HepG2 (cell line): ENCODE results near the gene TAF1C. TPM values are rescaled to one million over a fixed set of nuclear protein-coding genes. Genes with fewer than 3 reads are reported as not detected.

Experiments used
- ATAC-seq: fragments of 200-7000 bp; cut with Tn5 transposase; 3 replicates; pipeline ENCODE4 v1.9.1; 2020; ENCODE audit warnings: mild to moderate bottlenecking, moderate library complexity
- BruUV-seq: library from RNA; stranded (reverse); fragments of 400-500 nt; replicated peaks from 2 replicates; lab custom pipeline; 2021; lab: Mats Ljungman, UMichigan
- CTCF ChIA-PET: fragments of 300-600 bp; formaldehyde crosslinking; extraction: SDS; loops from one replicate; lab custom pipeline; 2021; ENCODE audit warnings: low total read pairs, inconsistent platforms, low intra/inter-chr PET ratio; lab: Yijun Ruan, JAX
- POLR2A ChIA-PET: fragments of 350-600 bp; sonication (Branson Sonifier 250); formaldehyde crosslinking; loops from one replicate; lab custom pipeline; 2020; ENCODE audit warnings: antibody characterized with exemption, inconsistent platforms; lab: Yijun Ruan, JAX
- DNase-seq: peaks from one replicate; pipeline ENCODE4 v3.0.0-alpha.2; 2015; ENCODE audit warnings: low spot score
- FAIRE-seq: peaks from 3 replicates; lab custom pipeline; 2011; peaks lifted over from hg19 to GRCh38; lab: Jason Lieb, UNC
- H2AFZ ChIP-seq: one replicate; pipeline ENCODE4 v1.6.1; 2011; ENCODE audit warnings: low read length, inconsistent platforms
- H3K27ac ChIP-seq: fragments of 300-600 bp; 3 replicates; pipeline ENCODE4 v1.8.0; 2011; ENCODE audit warnings: mixed run types, mild to moderate bottlenecking, mixed read lengths, low read length, inconsistent platforms; ENCODE audit not compliant: insufficient read depth; ENCODE audit errors: extremely low read length
- H3K27me3 ChIP-seq, 2 experiments: fragments of 200-600 bp in 1 of 2; 2 replicates in 1 of 2; 3 replicates in 1 of 2; pipeline versions ENCODE4 v1.6.0 to v1.8.0; 2011; ENCODE audit warnings: low read length in 2 of 2, mild to moderate bottlenecking in 2 of 2, moderate library complexity in 2 of 2, inconsistent platforms in 1 of 2; ENCODE audit not compliant: insufficient read depth in 2 of 2, control insufficient read depth in 1 of 2
- H3K36me3 ChIP-seq, 2 experiments: fragments of 200-600 bp in 1 of 2; replicated peaks in 1 of 2; 2 replicates in 1 of 2; 3 replicates in 1 of 2; pipeline versions ENCODE4 v1.5.1 to v1.8.0; 2011; ENCODE audit warnings: low read length in 2 of 2, inconsistent platforms in 1 of 2; ENCODE audit not compliant: insufficient read depth in 2 of 2, control insufficient read depth in 1 of 2
- H3K4me1 ChIP-seq: 2 replicates; pipeline ENCODE4 v1.5.1; 2012; ENCODE audit warnings: low read length, inconsistent platforms; ENCODE audit not compliant: insufficient read depth
- H3K4me2 ChIP-seq: 2 replicates; pipeline ENCODE4 v1.6.0; 2011; ENCODE audit warnings: low read depth, low read length, inconsistent platforms
- H3K4me3 ChIP-seq, 3 experiments: fragments of 200-600 bp in 1 of 3; sonication (generic), shearing (Covaris generic) in 1 of 3; replicated peaks in 1 of 3; 2 replicates each; pipeline ENCODE4 v1.5.1; 2011 to 2016; ENCODE audit warnings: low read length in 3 of 3, inconsistent platforms in 2 of 3, low read depth in 2 of 3, mild to moderate bottlenecking in 2 of 3, control low read depth in 1 of 3, mixed read lengths in 1 of 3; ENCODE audit not compliant: insufficient read depth in 1 of 3
- H3K79me2 ChIP-seq: one replicate; pipeline ENCODE4 v1.6.1; 2011; ENCODE audit warnings: low read length, inconsistent platforms; ENCODE audit not compliant: insufficient read depth
- H3K9ac ChIP-seq: 2 replicates; pipeline ENCODE4 v1.6.0; 2011; ENCODE audit warnings: mild to moderate bottlenecking, low read depth, low read length, inconsistent platforms; ENCODE audit not compliant: insufficient read depth
- H3K9me3 ChIP-seq: 2 replicates; pipeline ENCODE4 v1.5.1; 2012; ENCODE audit warnings: mild to moderate bottlenecking, low read length
- H4K20me1 ChIP-seq: 2 replicates; pipeline ENCODE4 v1.6.0; 2011; ENCODE audit warnings: inconsistent platforms, mild to moderate bottlenecking, low read length, moderate library complexity; ENCODE audit not compliant: insufficient read depth
- BRCA1 ChIP-seq: sonication (generic); formaldehyde crosslinking; IDR thresholded peaks from 2 replicates; pipeline ENCODE4 v1.4.0; 2020; ENCODE audit warnings: missing genetic modification reagents
- EP300 ChIP-seq, 3 experiments: sonication (generic) in 1 of 3; formaldehyde crosslinking in 1 of 3; IDR thresholded peaks; 2 replicates each; pipeline versions ENCODE4 v1.5.1 to v1.6.1; 2011 to 2020; ENCODE audit warnings: low read depth in 2 of 3, low read length in 2 of 3, borderline replicate concordance in 1 of 3, improper control_type of control experiment in 1 of 3, mild to moderate bottlenecking in 1 of 3, missing genetic modification reagents in 1 of 3, moderate library complexity in 1 of 3
- MAFK ChIP-seq, 2 experiments: IDR thresholded peaks in 1 of 2; conservative IDR thresholded peaks in 1 of 2; 2 replicates each; pipeline ENCODE4 v1.6.1; 2011; ENCODE audit warnings: improper control_type of control experiment in 2 of 2, low read length in 2 of 2
- NKX3-1 ChIP-seq: sonication (generic); formaldehyde crosslinking; IDR thresholded peaks from 2 replicates; pipeline ENCODE4 v1.5.0; 2020; ENCODE audit warnings: missing genetic modification reagents
- SP2 ChIP-seq: sonication (generic); formaldehyde crosslinking; IDR thresholded peaks from 2 replicates; pipeline ENCODE4 v1.5.1; 2020; ENCODE audit warnings: mild to moderate bottlenecking, missing genetic modification reagents
- TMF1 ChIP-seq: sonication (generic); formaldehyde crosslinking; IDR thresholded peaks from 2 replicates; pipeline ENCODE4 v1.8.1; 2022; ENCODE audit warnings: low read depth, missing genetic modification reagents
- ZNF230 ChIP-seq: sonication (generic); formaldehyde crosslinking; IDR thresholded peaks from 2 replicates; pipeline ENCODE4 v1.4.0; 2020; ENCODE audit warnings: mild to moderate bottlenecking, missing genetic modification reagents
- ZNF318 ChIP-seq: sonication (generic); formaldehyde crosslinking; IDR thresholded peaks from 2 replicates; pipeline ENCODE4 v1.4.0; 2020; ENCODE audit warnings: mild to moderate bottlenecking, missing genetic modification reagents
- ZNF562 ChIP-seq: sonication (generic); formaldehyde crosslinking; IDR thresholded peaks from 2 replicates; pipeline ENCODE4 v1.8.0; 2022; ENCODE audit warnings: missing genetic modification reagents, borderline replicate concordance
- ZNF652 ChIP-seq: IDR thresholded peaks from 2 replicates; pipeline ENCODE4 v1.6.1; 2016; ENCODE audit warnings: low read depth, borderline replicate concordance
- ZNF883 ChIP-seq: sonication (generic); formaldehyde crosslinking; IDR thresholded peaks from 2 replicates; pipeline ENCODE4 v1.5.1; 2020; ENCODE audit warnings: mild to moderate bottlenecking, missing genetic modification reagents; ENCODE audit errors: not compliant biosample characterization
- WGBS: methylation state at CpG from one replicate; pipeline ENCODE4 v1.1.6; 2017; ENCODE audit warnings: low lambda C conversion rate; 5-methylcytosine and 5-hydroxymethylcytosine counted together
- in situ Hi-C: cut with HindIII; loops from 2 replicates; pipeline ENCODE4 v1.10.0; 2017; ENCODE audit warnings: low pct_unique_long_range_greater_than_20kb; ENCODE audit not compliant: extremely low pct_ligation_motif_present
- intact Hi-C: fragments of 100-400 bp; cut with micrococcal nuclease; formaldehyde crosslinking; loops from one replicate; pipeline ENCODE4 v1.10.0; 2022; ENCODE audit not compliant: unreplicated experiment
- polyA plus RNA-seq, 8 experiments: library from polyadenylated mRNA; depleted of rRNA in 3 of 8; stranded (reverse) in 7 of 8; unstranded in 1 of 8; fragments of >200 nt; fragmentation: Illumina TruSeq in 4 of 8; extraction: Trizol in 4 of 8; gene quantifications; 2 replicates each; pipeline versions ENCODE4 v1.2.1 to v1.2.3, GENCODE V29; 2011 to 2016; ENCODE audit warnings: low read depth in 4 of 8, missing spikeins in 1 of 8, mixed read lengths in 1 of 8; ENCODE audit not compliant: insufficient read depth in 1 of 8
- total RNA-seq, 5 experiments: library from RNA; depleted of rRNA; stranded (reverse); fragments of >200 nt; fragmentation: Illumina TruSeq; extraction: Trizol; gene quantifications; 2 replicates each; pipeline ENCODE4 v1.2.3, GENCODE V29; 2016; ENCODE audit warnings: low read depth in 1 of 5

The TAF1C gene
- total and polyA plus RNA-seq, 2 of the 13 experiments (the other 11 are each of a cell fraction or from before 2014, with no cell fraction given): 15.6 to 20.8 TPM

- no TSS peak for BruUV-seq
- intact Hi-C loops: no loop called here
- Histone ChIP-seq H3K4me3 (no peak overlapping the region), H3K27me3 (peaks cover 10 to 28% of the 10 kb centered on the region in 2 experiments; a peak in 3 of 5 replicates), H3K36me3 (no peaks in the 10 kb centered on the region)
- ATAC-seq: no peak
- POLR2A ChIA-PET: no interaction called here
- 3% methylated on average over 4 of the region's 4 CpGs for WGBS
- CTCF ChIA-PET: no interaction called here
- no peak for TF ChIP-seq TMF1 (CRISPR knock-in tag)
- no peak for TF ChIP-seq EP300 (IDR thresholded peaks at IDR 0.05; ENCODE audit: low read depth in 2 of 2, low read length in 2 of 2)
- TF ChIP-seq EP300 (CRISPR knock-in tag; IDR thresholded peaks at IDR 0.05; ENCODE audit: borderline replicate concordance): no peak
- TF ChIP-seq ZNF230 (CRISPR knock-in tag): no peak
- TF ChIP-seq MAFK (conservative IDR thresholded peaks at IDR 0.05 in 1 of 2, IDR thresholded peaks at IDR 0.05 in 1 of 2; ENCODE audit: low read length in 2 of 2): no peak
- TF ChIP-seq, all 625 proteins: peak for 0
- Histone ChIP-seq H3K9ac (no peak overlapping the region), H3K4me2 (no peak overlapping the region), H4K20me1 (no peaks in the 10 kb centered on the region), H3K27ac (no peak overlapping the region), H3K4me1 (no peaks in the 10 kb centered on the region), H2AFZ (no peak overlapping the region), H3K9me3 (no peaks in the 10 kb centered on the region), H3K79me2 (no peaks in the 10 kb centered on the region)
- in situ Hi-C loops: no loop called here
- FAIRE-seq: no peak
- DNase-seq: no peak
Observed at GRCh38 chr16:84212154-84212553, 25.3 kb upstream of the TAF1C start.

- intact Hi-C loops (no loop called here), in situ Hi-C loops (no loop called here)
- no peaks in the 10 kb centered on the region for H3K9me3 ChIP-seq
- H3K27ac ChIP-seq: no peak overlapping the region
- H3K79me2 ChIP-seq: no peaks in the 10 kb centered on the region
- ATAC-seq: no peak
- 21% methylated on average over 2 of the region's 2 CpGs for WGBS
- H2AFZ ChIP-seq: no peak overlapping the region
- H3K27me3 ChIP-seq: peaks cover 17 to 45% of the 10 kb centered on the region in 2 experiments; a peak in 4 of 5 replicates
- CTCF ChIA-PET: no interaction called here
- FAIRE-seq: no peak
- H3K36me3 ChIP-seq: no peaks in the 10 kb centered on the region
- no peaks in the 10 kb centered on the region for H4K20me1 ChIP-seq
- H3K4me3 ChIP-seq: no peak overlapping the region
- no peak for DNase-seq
- H3K4me2 ChIP-seq: no peak overlapping the region
- no peaks in the 10 kb centered on the region for H3K4me1 ChIP-seq
- POLR2A ChIA-PET: no interaction called here
- BruUV-seq: no TSS peak
- no peak overlapping the region for H3K9ac ChIP-seq
- no peak for TF ChIP-seq ZNF562 (CRISPR knock-in tag)
- no peak for TF ChIP-seq ZNF652 (CRISPR knock-in tag)
- TF ChIP-seq NKX3-1 (CRISPR knock-in tag): no peak
- TF ChIP-seq ZNF883: no peak
- TF ChIP-seq BRCA1 (CRISPR knock-in tag): no peak
- TF ChIP-seq ZNF318 (CRISPR knock-in tag): no peak
- TF ChIP-seq SP2: no peak
Observed at GRCh38 chr16:84209989-84210388, 23.1 kb upstream of the TAF1C start.
